K562 (cell line): ENCODE data around the gene PDE1C. TPM values are rescaled to one million over a fixed set of nuclear protein-coding genes. Genes with fewer than 3 reads are reported as not detected.
A peak's percentile ranks its signal among the peaks of the same experiment; 100 is the strongest.

Experiments used
- ATAC-seq: fragments of 200-7000 bp; cut with Tn5 transposase; 3 replicates; pipeline ENCODE4 v1.9.1; 2020; ENCODE audit warnings: moderate library complexity
- BruUV-seq: library from RNA; stranded (reverse); fragments of 400-500 nt; replicated peaks from 2 replicates; lab custom pipeline; 2021; lab: Mats Ljungman, UMichigan
- CTCF ChIA-PET: fragments of 300-600 bp; formaldehyde crosslinking; extraction: SDS; loops from one replicate; lab custom pipeline; 2021; ENCODE audit warnings: low intra/inter-chr PET ratio; lab: Yijun Ruan, JAX
- POLR2A ChIA-PET: fragments of 300-600, 350-650 bp; sonication (Branson Sonifier 250); formaldehyde crosslinking; extraction: SDS; loops from one replicate; lab custom pipeline; 2021; ENCODE audit warnings: antibody characterized with exemption, inconsistent platforms; lab: Yijun Ruan, JAX
- DNase-seq, 4 experiments: peaks; one replicate each; pipeline versions ENCODE4 v3.0.0 to v3.0.0-alpha.2; 2011 to 2018; ENCODE audit warnings: low spot score in 3 of 4, mixed read lengths in 3 of 4; ENCODE audit errors: extremely low read depth in 1 of 4
- FAIRE-seq: peaks from 2 replicates; lab custom pipeline; 2011; peaks lifted over from hg19 to GRCh38; lab: Jason Lieb, UNC
- H2AFZ ChIP-seq: 2 replicates; pipeline ENCODE4 v1.6.0; 2011; ENCODE audit warnings: low read depth, low read length, control low read depth, inconsistent platforms
- H3K27ac ChIP-seq: fragments of 200-600 bp; 3 replicates; pipeline ENCODE4 v1.8.0; 2011; ENCODE audit warnings: low read depth, mild to moderate bottlenecking, control low read depth, inconsistent platforms, low read length, moderate library complexity, mixed read lengths; ENCODE audit errors: extremely low read depth
- H3K27me3 ChIP-seq, 2 experiments: fragments of 300-600 bp in 1 of 2; 2 replicates in 1 of 2; 3 replicates in 1 of 2; pipeline versions ENCODE4 v1.6.0 to v1.8.0; 2011; ENCODE audit warnings: inconsistent platforms in 2 of 2, low read length in 2 of 2, mild to moderate bottlenecking in 1 of 2, mixed read lengths in 1 of 2, moderate library complexity in 1 of 2; ENCODE audit not compliant: control insufficient read depth in 2 of 2, insufficient read depth in 2 of 2
- H3K36me3 ChIP-seq: fragments of 300-600 bp; 3 replicates; pipeline ENCODE4 v1.8.0; 2011; ENCODE audit warnings: mild to moderate bottlenecking, low read length, inconsistent platforms; ENCODE audit not compliant: control insufficient read depth, insufficient read depth
- H3K4me1 ChIP-seq, 2 experiments: fragments of 200-600 bp in 1 of 2; replicated peaks in 1 of 2; 2 replicates in 1 of 2; 3 replicates in 1 of 2; pipeline versions ENCODE4 v1.5.1 to v1.8.0; 2011; ENCODE audit warnings: inconsistent platforms in 2 of 2, low read length in 2 of 2, mild to moderate bottlenecking in 1 of 2, mixed read lengths in 1 of 2, moderate library complexity in 1 of 2; ENCODE audit not compliant: control insufficient read depth in 2 of 2, insufficient read depth in 2 of 2
- H3K4me2 ChIP-seq: 2 replicates; pipeline ENCODE4 v1.6.1; 2011; ENCODE audit warnings: low read length, control low read depth, inconsistent platforms, mixed read lengths; ENCODE audit not compliant: insufficient read depth
- H3K4me3 ChIP-seq: fragments of 200-600 bp; sonication (generic), shearing (Covaris generic); 2 replicates; pipeline ENCODE4 v1.5.1; 2016; ENCODE audit warnings: control low read depth, inconsistent platforms
- H3K79me2 ChIP-seq: fragments of 200-600 bp; 3 replicates; pipeline ENCODE4 v1.8.0; 2011; ENCODE audit warnings: low read length, inconsistent platforms; ENCODE audit not compliant: control insufficient read depth, insufficient read depth
- H3K9ac ChIP-seq, 2 experiments: 2 replicates each; pipeline versions ENCODE4 v1.6.0 to v1.6.1; 2011; ENCODE audit warnings: low read depth in 2 of 2, low read length in 2 of 2, control low read depth in 1 of 2, inconsistent platforms in 1 of 2, mild to moderate bottlenecking in 1 of 2, mixed read lengths in 1 of 2; ENCODE audit not compliant: insufficient read depth in 1 of 2
- H3K9me1 ChIP-seq: one replicate; pipeline ENCODE4 v1.6.0; 2011; ENCODE audit warnings: inconsistent platforms, mild to moderate bottlenecking, low read length, moderate library complexity; ENCODE audit not compliant: control insufficient read depth, insufficient read depth
- H3K9me3 ChIP-seq: replicated peaks from 2 replicates; pipeline ENCODE4 v1.5.1; 2011; ENCODE audit warnings: low read depth, low read length, inconsistent platforms; ENCODE audit not compliant: control insufficient read depth, insufficient read depth
- H4K20me1 ChIP-seq: replicated peaks from 2 replicates; pipeline ENCODE4 v1.6.1; 2011; ENCODE audit warnings: low read length, inconsistent platforms, mixed read lengths; ENCODE audit not compliant: control insufficient read depth, insufficient read depth
- BCLAF1 ChIP-seq, 2 experiments: fragments of 450-650 bp in 1 of 2; IDR thresholded peaks; 2 replicates each; pipeline ENCODE4 v1.6.1; 2011 to 2017; ENCODE audit warnings: low read depth in 2 of 2, antibody characterized with exemption in 1 of 2, borderline replicate concordance in 1 of 2, low read length in 1 of 2, mild to moderate bottlenecking in 1 of 2, mixed read lengths in 1 of 2; ENCODE audit not compliant: control insufficient read depth in 1 of 2
- BHLHE40 ChIP-seq: IDR thresholded peaks from 2 replicates; pipeline ENCODE4 v1.6.1; 2011; ENCODE audit warnings: low read length, improper control_type of control experiment
- C11orf30 ChIP-seq: fragments of 450-650 bp; IDR thresholded peaks from 2 replicates; pipeline ENCODE4 v1.6.1; 2016; ENCODE audit warnings: low read depth, mild to moderate bottlenecking
- CREB1 ChIP-seq, 2 experiments: sonication (generic) in 1 of 2; formaldehyde crosslinking in 1 of 2; IDR thresholded peaks; 2 replicates each; pipeline versions ENCODE4 v1.6.1 to v1.8.0; 2012 to 2022; ENCODE audit warnings: inconsistent platforms in 1 of 2, mild to moderate bottlenecking in 1 of 2, missing genetic modification reagents in 1 of 2, moderate library complexity in 1 of 2
- FOXJ3 ChIP-seq: sonication (generic); formaldehyde crosslinking; IDR thresholded peaks from 2 replicates; pipeline ENCODE4 v1.4.0; 2020; ENCODE audit warnings: mild to moderate bottlenecking, missing genetic modification reagents
- KDM2B ChIP-seq: fragments of 250-450 bp; sonication (Bioruptor Pico); IDR thresholded peaks from 2 replicates; pipeline ENCODE4 v1.8.0; 2021; ENCODE audit warnings: mild to moderate bottlenecking, moderate library complexity
- SIN3B ChIP-seq: fragments of 450-650 bp; IDR thresholded peaks from 2 replicates; pipeline ENCODE4 v1.6.1; 2017; ENCODE audit warnings: low read depth, mild to moderate bottlenecking, moderate library complexity
- ZBTB11 ChIP-seq, 3 experiments: fragments of 200-800 bp in 1 of 3; fragments of 250-450 bp in 1 of 3; fragments of 450-650 bp in 1 of 3; sonication (Bioruptor Pico) in 1 of 3; sonication (Bioruptor generic) in 1 of 3; formaldehyde crosslinking in 1 of 3; IDR thresholded peaks; 2 replicates each; pipeline versions ENCODE4 v1.6.1 to v1.8.0; 2016 to 2022; ENCODE audit warnings: mild to moderate bottlenecking in 2 of 3, missing genetic modification characterization in 2 of 3, missing compliant biosample characterization in 1 of 3, moderate library complexity in 1 of 3
- ZBTB8A ChIP-seq: fragments of 450-650 bp; IDR thresholded peaks from 2 replicates; pipeline ENCODE4 v1.6.1; 2018; ENCODE audit warnings: mild to moderate bottlenecking, moderate library complexity; ENCODE audit not compliant: partially characterized antibody
- ZKSCAN1 ChIP-seq: fragments of 150-350 bp; IDR thresholded peaks from 2 replicates; pipeline ENCODE4 v1.6.1; 2016; ENCODE audit warnings: low read depth, low read length
- ZNF75A ChIP-seq: fragments of 450-650 bp; formaldehyde crosslinking; IDR thresholded peaks from 2 replicates; pipeline ENCODE4 v1.4.0; 2020; ENCODE audit warnings: mild to moderate bottlenecking
- ZSCAN32 ChIP-seq: fragments of 450-650 bp; formaldehyde crosslinking; IDR thresholded peaks from 2 replicates; pipeline ENCODE4 v1.4.0; 2020; ENCODE audit warnings: mild to moderate bottlenecking, moderate library complexity
- WGBS: fragments of 100-300 bp; shearing (Covaris generic); methylation state at CpG from one replicate; pipeline ENCODE4 v1.1.6; 2016; ENCODE audit warnings: low coverage, mixed read lengths; ENCODE audit not compliant: insufficient coverage; ENCODE audit errors: missing lambda C conversion rate; 5-methylcytosine and 5-hydroxymethylcytosine counted together
- in situ Hi-C: fragments of 300-500 bp; cut with MboI; formaldehyde crosslinking; loops from 4 replicates; pipeline ENCODE4 v1.15.0; 2018; ENCODE audit warnings: inconsistent platforms, mixed read lengths
- intact Hi-C: fragments of 100-400 bp; cut with micrococcal nuclease; formaldehyde crosslinking; loops from 2 replicates; pipeline ENCODE4 v1.14.2; 2022
- polyA plus RNA-seq, 8 experiments: library from polyadenylated mRNA; depleted of rRNA in 4 of 8; stranded (reverse) in 5 of 8; unstranded in 3 of 8; fragments of >200 nt; fragmentation: Nextera tagmentation in 2 of 8; fragmentation: Illumina TruSeq in 1 of 8; extraction: Ambion mirVana in 2 of 8; extraction: Trizol in 1 of 8; gene quantifications; 2 replicates each; pipeline versions ENCODE4 v1.2.1 to v1.2.3, GENCODE V29; 2011 to 2014; ENCODE audit warnings: inconsistent platforms in 1 of 8, missing spikeins in 1 of 8
- total RNA-seq, 7 experiments: library from RNA; depleted of rRNA in 6 of 7; stranded (reverse); fragments of >200 nt in 6 of 7; fragmentation: Illumina TruSeq in 2 of 7; extraction: Trizol in 2 of 7; gene quantifications; 2 replicates each; pipeline versions ENCODE4 v1.2.1 to v1.2.3, GENCODE V29; 2011 to 2021; ENCODE audit warnings: low replicate concordance in 1 of 7
- TF ChIP-seq, protein P1 (sequence below), 2 experiments: fragments of 450-650 bp; conservative IDR thresholded peaks; 2 replicates each; pipeline ENCODE4 v1.6.1; 2017; ENCODE audit warnings: mild to moderate bottlenecking in 2 of 2, moderate library complexity in 2 of 2

Gene PDE1C
- total and polyA plus RNA-seq, 9 of the 15 experiments (the other 6 are each of a cell fraction or from before 2014, with no cell fraction given) = under 0.01 to 0.01 TPM; not detected in 7

GRCh38 chr7:32072397-32072796 is 2.2 kb upstream of the PDE1C start:
- POLR2A ChIA-PET = no interaction called here
- FAIRE-seq (peak; percentile 29), ATAC-seq (no peak), DNase-seq (no peak)
- no peak overlapping the region for H3K9ac ChIP-seq
- H2AFZ ChIP-seq = no peak overlapping the region
- H3K27ac ChIP-seq = no peak overlapping the region
- no peaks in the 10 kb centered on the region for H4K20me1 ChIP-seq
- H3K9me3 ChIP-seq = no peaks in the 10 kb centered on the region
- BruUV-seq = no TSS peak
- WGBS = 0% methylated on average over 2 of the region's 2 CpGs
- H3K27me3 ChIP-seq = peaks cover 0 to 10% of the 10 kb centered on the region in 2 experiments; a peak in 2 of 5 replicates
- CTCF ChIA-PET = no interaction called here
- no peaks in the 10 kb centered on the region for H3K79me2 ChIP-seq
- H3K4me3 ChIP-seq = no peak overlapping the region
- no peaks in the 10 kb centered on the region for H3K9me1 ChIP-seq
- H3K36me3 ChIP-seq = no peaks in the 10 kb centered on the region
- H3K4me1 ChIP-seq = no peaks in the 10 kb centered on the region; a peak in 1 of 5 replicates
- in situ Hi-C loops (no loop called here), intact Hi-C loops (no loop called here)
- no peak overlapping the region for H3K4me2 ChIP-seq
- TF ChIP-seq BCLAF1 (IDR thresholded peaks at IDR 0.05; ENCODE audit: borderline replicate concordance in 1 of 2, control insufficient read depth in 1 of 2, low read depth in 2 of 2, low read length in 1 of 2) = no peak
- TF ChIP-seq SIN3B = no peak
- no peak for TF ChIP-seq ZNF75A (CRISPR knock-in tag)
- no peak for TF ChIP-seq KDM2B
- TF ChIP-seq ZSCAN32 (CRISPR knock-in tag) = no peak
- TF ChIP-seq ZKSCAN1 = no peak
- no peak for TF ChIP-seq C11orf30
- TF ChIP-seq, protein P1, sequence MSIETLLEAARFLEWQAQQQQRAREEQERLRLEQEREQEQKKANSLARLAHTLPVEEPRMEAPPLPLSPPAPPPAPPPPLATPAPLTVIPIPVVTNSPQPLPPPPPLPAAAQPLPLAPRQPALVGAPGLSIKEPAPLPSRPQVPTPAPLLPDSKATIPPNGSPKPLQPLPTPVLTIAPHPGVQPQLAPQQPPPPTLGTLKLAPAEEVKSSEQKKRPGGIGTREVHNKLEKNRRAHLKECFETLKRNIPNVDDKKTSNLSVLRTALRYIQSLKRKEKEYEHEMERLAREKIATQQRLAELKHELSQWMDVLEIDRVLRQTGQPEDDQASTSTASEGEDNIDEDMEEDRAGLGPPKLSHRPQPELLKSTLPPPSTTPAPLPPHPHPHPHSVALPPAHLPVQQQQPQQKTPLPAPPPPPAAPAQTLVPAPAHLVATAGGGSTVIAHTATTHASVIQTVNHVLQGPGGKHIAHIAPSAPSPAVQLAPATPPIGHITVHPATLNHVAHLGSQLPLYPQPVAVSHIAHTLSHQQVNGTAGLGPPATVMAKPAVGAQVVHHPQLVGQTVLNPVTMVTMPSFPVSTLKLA (conservative IDR thresholded peaks at IDR 0.05) = no peak
- TF ChIP-seq ZBTB8A = no peak
- no peak for TF ChIP-seq FOXJ3 (CRISPR knock-in tag)
- TF ChIP-seq ZBTB11 (CRISPR knock-in tag; IDR thresholded peaks at IDR 0.05) = no peak
- TF ChIP-seq BHLHE40 = no peak
- no peak for TF ChIP-seq CREB1 (IDR thresholded peaks at IDR 0.05)
- TF ChIP-seq CREB1 (CRISPR knock-in tag; IDR thresholded peaks at IDR 0.05) = no peak
